ENCODE results near the gene ID1. TPM values are rescaled to one million over a fixed set of nuclear protein-coding genes. Genes with fewer than 3 reads are reported as not detected.
"Not testable (repeated sequence)": the region's sequence is repeated elsewhere in the genome, so short reads cannot be mapped to it uniquely, and the experiment has no call there.

The ID1 gene
- total and polyA plus RNA-seq, 2 donors, result 500 to 683 TPM

- 85% methylated on average over 3 of the region's 3 CpGs for WGBS
- no peak for DNase-seq (ENCODE audit: extremely low spot score)
- Histone ChIP-seq H3K27ac (ENCODE audit: low read depth) (no peak overlapping the region), H3K36me3 (ENCODE audit: insufficient read depth) (no peaks in the 10 kb centered on the region), H3K4me3 (ENCODE audit: low read depth, low read length) (no peak overlapping the region), H3K4me1 (ENCODE audit: insufficient read depth) (no peaks in the 10 kb centered on the region)
These were observed 15.2 kb downstream of the ID1 start for GRCh38 chr20:31620246-31620645.

- H3K27ac ChIP-seq (ENCODE audit: low read depth), result not testable (repeated sequence)
- WGBS, result 98% methylated on average over 6 of the region's 6 CpGs
These were observed 18.0 kb downstream of the ID1 start for GRCh38 chr20:31623123-31623505.

GRCh38 chr20:31626534-31626933, 21.4 kb downstream of the ID1 start:
- H3K4me3 ChIP-seq (ENCODE audit: low read depth, low read length); H3K27ac ChIP-seq (ENCODE audit: low read depth); DNase-seq (ENCODE audit: extremely low spot score); H3K36me3 ChIP-seq (ENCODE audit: insufficient read depth); H3K4me1 ChIP-seq (ENCODE audit: insufficient read depth): not testable (repeated sequence)
- 88% methylated on average over 8 of the region's 8 CpGs for WGBS

More at GRCh38 chr20:31623123-31623505, 18.0 kb downstream of the ID1 start:
- H3K36me3 ChIP-seq (ENCODE audit: insufficient read depth); H3K4me1 ChIP-seq (ENCODE audit: insufficient read depth); H3K4me3 ChIP-seq (ENCODE audit: low read depth, low read length); DNase-seq (ENCODE audit: extremely low spot score): not testable (repeated sequence)

DNA sequence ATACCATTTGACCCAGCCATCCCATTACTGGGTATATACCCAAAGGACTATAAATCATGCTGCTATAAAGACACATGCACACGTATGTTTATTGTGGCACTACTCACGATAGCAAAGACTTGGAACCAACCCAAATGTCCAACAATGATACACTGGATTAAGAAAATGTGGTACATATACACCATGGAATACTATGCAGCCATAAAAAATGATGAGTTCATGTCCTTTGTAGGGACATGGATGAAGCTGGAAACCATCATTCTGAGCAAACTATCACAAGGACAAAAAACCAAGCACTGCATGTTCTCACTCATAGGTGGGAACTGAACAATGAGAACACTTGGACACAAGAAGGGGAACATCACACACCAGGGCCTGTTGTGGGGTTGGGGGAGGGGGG, 23.0 kb downstream of the ID1 start:
- WGBS, result 72% methylated on average over 2 of the region's 2 CpGs
- not testable (repeated sequence) for H3K27ac ChIP-seq (ENCODE audit: low read depth); H3K4me3 ChIP-seq (ENCODE audit: low read depth, low read length); DNase-seq (ENCODE audit: extremely low spot score); H3K36me3 ChIP-seq (ENCODE audit: insufficient read depth); H3K4me1 ChIP-seq (ENCODE audit: insufficient read depth)

DNA sequence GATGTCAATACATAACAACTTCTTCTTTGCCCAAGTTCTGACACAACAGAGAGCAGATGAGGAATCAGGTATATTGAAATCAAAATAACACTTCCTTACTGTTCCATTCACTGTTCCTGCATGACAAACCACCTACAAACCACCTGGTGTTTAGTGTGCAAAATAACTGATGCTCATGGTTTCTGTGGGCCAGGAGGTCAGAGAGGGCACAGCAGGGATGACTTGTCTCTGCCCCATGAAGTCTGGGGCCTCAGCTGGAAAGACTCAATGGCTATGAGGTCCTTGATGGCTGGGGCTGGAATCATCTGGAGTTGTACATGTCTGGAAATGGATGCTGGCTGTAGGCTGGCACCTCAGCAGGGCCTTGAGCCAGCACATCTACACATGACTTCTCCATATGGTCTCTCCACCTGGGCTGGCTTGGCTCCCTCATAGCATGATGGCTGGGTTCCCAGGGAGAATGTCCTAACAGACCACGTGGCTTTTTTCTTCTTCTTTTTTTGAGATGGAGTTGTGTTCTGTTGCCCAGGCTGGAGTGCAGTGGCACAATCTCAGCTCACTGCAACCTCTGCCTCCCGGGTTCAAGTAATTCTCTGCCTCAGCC, 25.2 kb downstream of the ID1 start:
- no peak for DNase-seq (ENCODE audit: extremely low spot score)
- H3K4me1 ChIP-seq (ENCODE audit: insufficient read depth), result no peaks in the 10 kb centered on the region
- H3K4me3 ChIP-seq (ENCODE audit: low read depth, low read length), result no peak overlapping the region
- no peaks in the 10 kb centered on the region for H3K36me3 ChIP-seq (ENCODE audit: insufficient read depth)
- WGBS, result 51% methylated on average over 2 of the region's 2 CpGs
- H3K27ac ChIP-seq (ENCODE audit: low read depth), result no peak overlapping the region

DNA sequence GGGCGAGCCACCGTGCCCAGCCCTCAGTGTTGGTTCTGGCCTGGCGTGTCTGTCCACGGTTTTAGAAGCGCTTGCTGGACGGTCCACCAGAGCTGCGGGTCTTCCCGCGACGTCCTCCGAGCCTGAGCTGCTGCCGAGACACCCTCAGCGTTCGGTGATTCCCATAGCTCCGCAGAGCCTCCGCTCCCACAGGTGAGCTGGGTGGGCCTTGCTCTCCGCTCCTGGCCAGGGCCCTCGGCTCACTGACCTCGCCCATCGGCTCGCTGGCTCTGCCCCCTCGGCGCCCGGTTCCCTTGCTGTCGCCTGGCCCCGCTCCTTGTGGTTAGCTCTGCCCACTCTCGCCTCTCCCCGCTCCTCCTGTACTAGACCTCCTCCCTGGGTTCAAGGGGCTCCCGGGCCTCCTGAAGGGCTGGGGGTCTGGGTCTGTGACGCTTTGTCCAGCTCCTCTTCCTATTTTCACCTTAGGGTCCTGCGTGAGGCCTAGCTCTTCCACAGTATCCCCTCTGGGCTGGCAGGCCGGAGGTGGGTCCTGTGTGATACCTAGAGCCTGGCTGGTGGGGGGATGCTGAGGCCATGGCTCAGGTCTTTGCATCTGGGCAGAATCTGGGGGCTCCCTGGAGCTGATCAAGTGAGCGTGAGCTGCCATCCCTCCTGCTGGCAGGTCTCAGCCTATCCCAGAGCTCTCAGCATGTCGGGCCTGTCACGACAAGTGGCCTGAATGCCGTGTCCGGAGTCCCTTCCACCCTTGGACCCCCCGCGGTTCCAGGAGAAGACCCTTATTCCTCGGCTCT, 27.7 kb downstream of the ID1 start:
- H3K4me3 ChIP-seq (ENCODE audit: low read depth, low read length), result no peak overlapping the region
- H3K4me1 ChIP-seq (ENCODE audit: insufficient read depth), result no peaks in the 10 kb centered on the region
- 85% methylated on average over 40 of the region's 40 CpGs for WGBS
- no peak for DNase-seq (ENCODE audit: extremely low spot score)
- H3K27ac ChIP-seq (ENCODE audit: low read depth), result no peak overlapping the region
- no peaks in the 10 kb centered on the region for H3K36me3 ChIP-seq (ENCODE audit: insufficient read depth)

DNA sequence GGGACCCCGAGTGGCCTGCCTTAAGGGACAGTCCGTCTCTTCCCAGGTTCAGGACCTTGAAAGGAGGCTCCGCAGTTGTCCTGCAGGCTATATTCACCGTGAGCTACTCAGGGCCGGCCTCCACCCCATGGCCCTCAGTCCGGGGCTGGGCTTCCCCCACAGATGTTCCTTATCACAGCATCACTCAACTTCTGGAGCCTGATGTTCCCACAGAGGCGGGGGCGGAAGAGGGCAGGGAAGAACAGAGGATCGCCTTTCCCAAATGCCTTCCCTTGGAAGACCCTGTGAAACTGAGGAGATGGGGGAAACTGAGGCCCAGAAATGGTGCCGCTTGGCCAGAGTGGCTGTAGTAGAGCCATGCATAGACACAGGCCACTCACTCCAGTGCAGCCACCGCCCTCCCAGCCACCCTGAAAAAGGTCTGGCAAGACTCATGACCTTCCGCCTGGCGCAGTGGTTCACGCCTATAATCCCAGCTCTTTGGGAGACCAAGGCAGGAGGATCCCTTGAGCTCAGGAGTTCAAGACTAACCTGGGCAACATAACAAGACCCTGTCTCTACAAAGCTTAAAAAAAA, 28.3 kb downstream of the ID1 start:
- Histone ChIP-seq H3K27ac (ENCODE audit: low read depth) (no peak overlapping the region), H3K4me1 (ENCODE audit: insufficient read depth) (no peaks in the 10 kb centered on the region), H3K4me3 (ENCODE audit: low read depth, low read length) (no peak overlapping the region), H3K36me3 (ENCODE audit: insufficient read depth) (no peaks in the 10 kb centered on the region)
- no peak for DNase-seq (ENCODE audit: extremely low spot score)
- 57% methylated on average over 14 of the region's 14 CpGs for WGBS

DNA sequence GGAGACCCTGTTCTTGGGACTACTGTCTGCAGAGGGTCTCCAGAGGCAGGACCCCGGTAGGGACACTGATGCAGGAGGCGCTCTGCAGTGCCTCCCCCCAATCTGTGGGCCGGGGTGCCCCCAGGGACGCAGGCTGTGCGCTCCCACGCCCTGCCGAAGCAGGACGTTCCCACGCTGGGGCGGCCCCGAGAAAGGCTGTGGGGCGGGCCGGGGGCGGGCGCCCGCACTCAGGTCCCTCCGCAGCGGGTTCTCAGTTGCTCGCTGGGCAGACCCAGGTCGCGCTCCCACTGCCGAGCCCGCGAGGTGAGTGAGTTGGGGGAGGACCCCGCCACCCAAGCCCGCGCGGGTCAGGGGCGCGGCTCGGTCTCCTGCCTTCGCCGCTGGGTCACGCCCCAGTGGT, 32.6 kb downstream of the ID1 start, which contains the start of gene COX4I2:
Gene COX4I2 (plus strand): TSS at position 253 of the 400 bp plus-strand sequence. CDS start 1,106 bp downstream, outside the sequence.
- WGBS, result 32% methylated on average over 34 of the region's 34 CpGs
- Histone ChIP-seq H3K27ac (ENCODE audit: low read depth) (no peak within 1 kb of the TSS), H3K4me3 (ENCODE audit: low read depth, low read length) (peak within 1 kb of the TSS; percentile 12)

GRCh38 chr20:31638317-31638716, 33.2 kb downstream of the ID1 start:
- Histone ChIP-seq H3K4me3 (ENCODE audit: low read depth, low read length) (no peak overlapping the region), H3K27ac (ENCODE audit: low read depth) (no peak overlapping the region), H3K36me3 (ENCODE audit: insufficient read depth) (no peaks in the 10 kb centered on the region), H3K4me1 (ENCODE audit: insufficient read depth) (no peaks in the 10 kb centered on the region)
- 66% methylated on average over 4 of the region's 4 CpGs for WGBS
- no peak for DNase-seq (ENCODE audit: extremely low spot score)

More for the DNA sequence above, 32.6 kb downstream of the ID1 start, which contains the start of gene COX4I2:
- no peaks in the 10 kb centered on the region for H3K4me1 ChIP-seq (ENCODE audit: insufficient read depth)
- no peaks in the 10 kb centered on the region for H3K36me3 ChIP-seq (ENCODE audit: insufficient read depth)
- DNase-seq (ENCODE audit: extremely low spot score), result no peak

- Histone ChIP-seq H3K36me3 (ENCODE audit: insufficient read depth) (no peaks in the 10 kb centered on the region), H3K4me1 (ENCODE audit: insufficient read depth) (no peaks in the 10 kb centered on the region), H3K4me3 (ENCODE audit: low read depth, low read length) (no peak overlapping the region), H3K27ac (ENCODE audit: low read depth) (no peak overlapping the region)
- 83% methylated on average over 4 of the region's 4 CpGs for WGBS
- no peak for DNase-seq (ENCODE audit: extremely low spot score)
These were observed 33.7 kb downstream of the ID1 start for GRCh38 chr20:31638816-31639215.

- Histone ChIP-seq H3K4me3 (ENCODE audit: low read depth, low read length) (no peak overlapping the region), H3K36me3 (ENCODE audit: insufficient read depth) (no peaks in the 10 kb centered on the region), H3K4me1 (ENCODE audit: insufficient read depth) (no peaks in the 10 kb centered on the region), H3K27ac (ENCODE audit: low read depth) (no peak overlapping the region)
- DNase-seq (ENCODE audit: extremely low spot score), result no peak
- 75% methylated on average over 3 of the region's 3 CpGs for WGBS
These were observed 35.2 kb downstream of the ID1 start for GRCh38 chr20:31640259-31640658.

DNA sequence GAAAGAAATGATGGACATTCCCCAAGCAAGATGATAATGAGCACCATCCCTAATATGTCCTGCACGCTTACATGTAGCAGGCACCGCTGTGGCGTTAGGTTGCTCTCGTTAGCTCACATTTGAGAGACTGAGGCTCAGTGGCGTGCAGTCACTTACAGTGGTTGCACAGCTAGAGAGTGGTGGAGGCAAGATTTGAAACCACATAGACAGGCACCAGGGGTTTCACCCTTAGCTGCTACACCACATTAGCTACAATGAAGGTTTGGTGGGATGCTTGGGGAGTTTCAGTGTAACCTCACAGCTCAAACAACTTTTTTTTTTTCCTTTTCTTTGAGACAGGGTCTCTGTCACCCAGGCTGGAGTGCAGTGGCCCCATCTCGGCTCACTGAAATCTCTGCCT, 36.3 kb downstream of the ID1 start:
- Histone ChIP-seq H3K27ac (ENCODE audit: low read depth) (no peak overlapping the region), H3K4me3 (ENCODE audit: low read depth, low read length) (no peak overlapping the region), H3K36me3 (ENCODE audit: insufficient read depth) (no peaks in the 10 kb centered on the region), H3K4me1 (ENCODE audit: insufficient read depth) (no peaks in the 10 kb centered on the region)
- WGBS, result 96% methylated on average over 6 of the region's 6 CpGs
- DNase-seq (ENCODE audit: extremely low spot score), result no peak

- H3K27ac ChIP-seq (ENCODE audit: low read depth), result no peak overlapping the region
- H3K36me3 ChIP-seq (ENCODE audit: insufficient read depth), result no peaks in the 10 kb centered on the region
- H3K4me1 ChIP-seq (ENCODE audit: insufficient read depth), result no peaks in the 10 kb centered on the region
- 88% methylated on average over 1 of the region's 1 CpG for WGBS
- no peak for DNase-seq (ENCODE audit: extremely low spot score)
- no peak overlapping the region for H3K4me3 ChIP-seq (ENCODE audit: low read depth, low read length)
These were observed 37.7 kb downstream of the ID1 start for GRCh38 chr20:31642837-31643236.

GRCh38 chr20:31643522-31643921, 38.4 kb downstream of the ID1 start:
- Histone ChIP-seq H3K4me3 (ENCODE audit: low read depth, low read length) (no peak overlapping the region), H3K27ac (ENCODE audit: low read depth) (no peak overlapping the region), H3K36me3 (ENCODE audit: insufficient read depth) (no peaks in the 10 kb centered on the region), H3K4me1 (ENCODE audit: insufficient read depth) (no peaks in the 10 kb centered on the region)
- no peak for DNase-seq (ENCODE audit: extremely low spot score)
- 93% methylated on average over 4 of the region's 4 CpGs for WGBS

Measured in urinary bladder (tissue), 4 donors.